LNCaP clone FGC (cell line): ENCODE data around the gene MCM3AP.

Experiments
- DNase-seq: peaks from one replicate; pipeline ENCODE4 v3.0.0-alpha.2; 2011; ENCODE audit warnings: low read depth
- H3K4me3 ChIP-seq: 2 replicates; pipeline ENCODE4 v1.5.1; 2011; ENCODE audit warnings: mild to moderate bottlenecking, low read depth, low read length, control low read depth
- TF ChIP-seq, protein P1 (sequence below): IDR thresholded peaks from 2 replicates; pipeline ENCODE4 v1.5.1; 2012; ENCODE audit warnings: mild to moderate bottlenecking; ENCODE audit not compliant: control insufficient read depth, insufficient read depth; ENCODE audit errors: extremely low read depth

The MCM3AP gene

GRCh38 chr21:46264046-46264689 lies 21.2 kb downstream of the MCM3AP start:
- no peak overlapping the region for H3K4me3 ChIP-seq
- TF ChIP-seq, protein P1, sequence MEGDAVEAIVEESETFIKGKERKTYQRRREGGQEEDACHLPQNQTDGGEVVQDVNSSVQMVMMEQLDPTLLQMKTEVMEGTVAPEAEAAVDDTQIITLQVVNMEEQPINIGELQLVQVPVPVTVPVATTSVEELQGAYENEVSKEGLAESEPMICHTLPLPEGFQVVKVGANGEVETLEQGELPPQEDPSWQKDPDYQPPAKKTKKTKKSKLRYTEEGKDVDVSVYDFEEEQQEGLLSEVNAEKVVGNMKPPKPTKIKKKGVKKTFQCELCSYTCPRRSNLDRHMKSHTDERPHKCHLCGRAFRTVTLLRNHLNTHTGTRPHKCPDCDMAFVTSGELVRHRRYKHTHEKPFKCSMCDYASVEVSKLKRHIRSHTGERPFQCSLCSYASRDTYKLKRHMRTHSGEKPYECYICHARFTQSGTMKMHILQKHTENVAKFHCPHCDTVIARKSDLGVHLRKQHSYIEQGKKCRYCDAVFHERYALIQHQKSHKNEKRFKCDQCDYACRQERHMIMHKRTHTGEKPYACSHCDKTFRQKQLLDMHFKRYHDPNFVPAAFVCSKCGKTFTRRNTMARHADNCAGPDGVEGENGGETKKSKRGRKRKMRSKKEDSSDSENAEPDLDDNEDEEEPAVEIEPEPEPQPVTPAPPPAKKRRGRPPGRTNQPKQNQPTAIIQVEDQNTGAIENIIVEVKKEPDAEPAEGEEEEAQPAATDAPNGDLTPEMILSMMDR: no peak
- no peak for DNase-seq

DNA sequence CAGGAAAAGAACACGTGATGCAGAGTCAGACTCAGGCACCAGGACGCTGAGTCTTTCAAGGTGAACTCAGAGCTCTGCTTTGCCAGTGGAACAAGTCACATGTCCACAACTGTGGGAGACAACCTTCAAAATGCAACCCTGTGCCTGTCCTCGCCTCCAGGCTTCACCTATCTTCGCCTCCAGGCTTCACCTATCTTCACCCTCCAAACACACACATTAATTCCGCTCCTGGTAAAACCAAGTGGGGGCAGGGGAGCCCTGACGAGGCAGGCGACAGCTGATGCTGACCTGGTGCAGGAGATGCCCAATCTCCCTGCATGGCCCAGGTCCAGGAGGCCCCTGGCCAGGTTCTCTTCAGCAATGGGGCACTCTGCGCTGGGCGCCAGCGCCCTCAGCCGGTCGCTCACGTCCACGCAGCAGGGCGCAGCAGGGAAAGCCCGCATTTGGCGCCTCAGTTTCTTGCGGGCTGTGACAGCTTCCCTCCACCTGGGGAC lies 28.9 kb downstream of the MCM3AP start:
- DNase-seq: no peak
- TF ChIP-seq, protein P1: no peak

GRCh38 chr21:46255758-46256337 lies 29.6 kb downstream of the MCM3AP start:
- TF ChIP-seq, protein P1: no peak
- H3K4me3 ChIP-seq: no peak overlapping the region
- no peak for DNase-seq

More for the DNA sequence above, 28.9 kb downstream of the MCM3AP start:
- no peak overlapping the region for H3K4me3 ChIP-seq

GRCh38 chr21:46255166-46255565 lies 30.2 kb downstream of the MCM3AP start:
- H3K4me3 ChIP-seq: no peak overlapping the region
- TF ChIP-seq, protein P1: no peak

GRCh38 chr21:46254208-46254975 lies 31.0 kb downstream of the MCM3AP start:
- DNase-seq: no peak
- TF ChIP-seq, protein P1: no peak
- no peak overlapping the region for H3K4me3 ChIP-seq

More at GRCh38 chr21:46255166-46255565, 30.2 kb downstream of the MCM3AP start:
- no peak for DNase-seq

GRCh38 chr21:46253610-46254124 lies 31.7 kb downstream of the MCM3AP start:
- TF ChIP-seq, protein P1: no peak
- H3K4me3 ChIP-seq: no peak overlapping the region
- DNase-seq: no peak
